NCI-H345 treated with DMSO at 0.1 percent for 48 hours (cell line): ENCODE results near the gene C19orf85.
"Not testable (repeated sequence)": the region's sequence is repeated elsewhere in the genome, so short reads cannot be mapped to it uniquely, and the experiment has no call there.

Source experiments
- DNase-seq: peaks from one replicate; lab custom pipeline; 2025; ENCODE audit not compliant: unreplicated experiment; lab: John Stamatoyannopoulos, UW

C19orf85 gene

DNA sequence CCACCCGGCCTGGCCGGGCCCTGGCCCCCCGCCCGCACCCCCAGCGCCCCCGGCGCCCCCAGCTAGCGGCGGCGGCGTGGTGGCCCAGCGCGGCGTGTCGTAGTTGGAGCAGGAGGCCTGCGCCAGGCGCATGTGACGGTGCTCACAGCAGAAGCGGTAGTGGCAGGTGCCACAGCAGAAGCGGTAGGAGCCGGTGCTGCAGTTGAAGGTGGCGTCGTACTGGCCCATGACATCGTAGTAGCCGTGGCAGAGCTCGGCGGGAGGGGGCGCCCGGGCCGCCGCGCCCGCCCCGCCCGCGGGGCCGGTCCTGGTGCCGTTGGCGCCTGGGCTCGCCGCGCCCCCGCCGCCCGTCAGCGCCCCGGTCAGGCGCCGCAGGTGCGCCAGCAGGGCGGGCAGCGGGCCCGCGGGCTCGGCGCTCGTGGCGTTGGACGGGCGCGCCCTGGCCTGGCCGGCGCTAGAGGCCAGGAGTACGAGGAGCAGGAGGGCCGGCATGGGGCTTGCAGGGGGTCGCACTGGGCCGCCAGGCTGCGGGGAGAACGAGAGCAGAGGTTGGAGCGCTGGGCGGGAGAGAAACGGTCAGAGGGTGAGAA lies 22.1 kb downstream of the C19orf85 start:
- no peak for DNase-seq

DNA sequence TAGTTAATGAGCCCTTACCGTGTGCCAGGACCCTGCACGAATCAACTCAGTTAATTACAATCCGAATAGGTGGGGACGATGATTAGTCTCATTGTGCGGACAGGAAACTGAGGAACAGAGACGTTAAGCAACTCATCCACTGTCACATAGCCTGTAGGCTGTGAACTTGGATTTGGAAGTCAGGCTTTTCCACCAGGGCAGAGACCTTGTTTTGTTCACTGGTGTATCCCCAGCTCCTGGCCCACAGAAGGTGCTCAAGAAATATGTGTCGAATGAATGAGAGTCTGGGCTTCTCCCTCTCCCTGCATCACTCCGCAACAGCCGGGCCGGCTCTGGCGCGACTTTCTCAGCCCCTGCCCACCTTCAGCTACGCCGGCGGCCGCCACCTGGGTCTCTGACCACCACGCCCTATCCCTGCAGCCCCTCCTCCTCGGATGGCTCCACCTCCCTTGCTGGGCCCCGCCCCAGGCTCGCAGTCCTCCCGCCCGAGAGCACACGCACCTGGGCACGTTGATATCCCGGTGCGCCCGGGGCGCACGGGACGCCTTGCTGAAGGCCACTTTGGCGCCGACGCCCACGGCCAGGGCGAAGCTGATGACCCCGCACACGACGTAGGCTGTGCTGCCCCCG lies 22.7 kb downstream of the C19orf85 start:
- DNase-seq, result no peak

DNA sequence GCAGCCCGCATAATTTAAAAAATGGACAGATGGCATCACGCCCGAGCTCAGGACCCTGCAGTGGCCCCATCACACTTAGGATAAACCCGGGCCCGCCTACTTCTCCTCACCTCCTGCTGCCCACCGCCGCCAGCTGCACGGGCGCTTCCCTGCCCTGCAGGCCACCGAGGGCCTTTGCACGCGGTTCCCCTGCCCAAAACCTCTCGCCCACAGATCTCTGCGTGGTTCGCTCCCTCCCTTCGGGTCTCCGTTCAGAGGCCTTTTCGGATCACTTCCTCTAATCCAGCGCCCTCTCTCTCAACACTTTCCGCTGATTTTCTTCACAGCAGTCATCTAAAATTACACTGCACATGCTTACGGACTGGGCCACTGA lies 23.2 kb downstream of the C19orf85 start:
- no peak for DNase-seq

DNA sequence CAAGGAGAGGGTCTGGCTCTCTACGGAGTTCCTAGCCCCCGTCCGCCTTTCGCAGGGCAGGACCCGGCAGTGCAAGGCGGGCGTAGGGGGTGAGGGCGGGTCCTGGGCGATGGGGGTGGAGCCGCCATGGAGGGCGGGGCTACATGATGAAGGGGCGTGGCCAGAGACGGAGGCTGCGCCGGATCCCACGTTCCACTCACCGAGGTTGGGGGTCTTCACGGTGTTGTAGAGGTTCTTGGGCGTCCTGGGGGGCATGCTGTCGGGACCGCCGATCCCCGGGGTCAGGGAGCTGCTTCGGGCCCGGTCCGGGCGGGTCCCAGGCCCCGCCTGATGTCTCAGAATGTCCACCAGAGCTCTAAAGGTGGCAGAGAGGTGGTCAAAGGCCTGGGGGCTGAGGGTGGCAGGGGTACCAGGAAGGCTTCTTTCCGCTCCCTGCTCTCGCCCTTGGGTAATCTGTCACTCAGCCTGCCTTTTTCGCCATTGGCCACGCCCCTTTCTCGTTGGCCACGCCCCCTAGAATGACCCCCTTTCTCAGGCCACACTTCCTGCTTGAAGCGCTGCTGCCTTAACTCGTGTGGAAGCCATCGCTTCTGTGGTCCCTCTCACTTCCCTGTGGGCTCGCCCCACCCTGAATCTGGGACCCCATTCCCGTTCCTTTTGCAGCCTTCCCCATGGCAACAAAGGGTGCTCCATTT lies 24.0 kb downstream of the C19orf85 start:
- DNase-seq, result no peak

DNA sequence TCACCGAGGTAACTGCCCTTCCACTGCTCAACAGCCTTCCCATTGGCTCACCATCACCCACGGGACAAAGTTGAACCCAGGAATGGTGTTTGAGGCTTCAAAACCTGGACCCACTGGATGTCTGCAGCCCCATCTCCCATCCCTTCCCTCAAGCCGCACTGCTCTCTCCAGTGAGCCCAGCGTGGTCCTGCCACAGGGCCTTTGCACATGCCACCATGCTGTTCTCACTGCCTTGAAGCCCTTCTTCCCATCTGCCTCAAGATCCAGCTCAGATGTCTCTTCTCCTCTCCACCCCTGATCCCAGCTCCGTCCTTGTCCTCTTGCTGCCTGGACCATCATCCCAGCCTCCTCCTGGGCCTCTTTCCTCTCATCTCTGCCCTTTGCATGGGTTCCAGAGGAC lies 25.5 kb downstream of the C19orf85 start:
- no peak for DNase-seq

DNA sequence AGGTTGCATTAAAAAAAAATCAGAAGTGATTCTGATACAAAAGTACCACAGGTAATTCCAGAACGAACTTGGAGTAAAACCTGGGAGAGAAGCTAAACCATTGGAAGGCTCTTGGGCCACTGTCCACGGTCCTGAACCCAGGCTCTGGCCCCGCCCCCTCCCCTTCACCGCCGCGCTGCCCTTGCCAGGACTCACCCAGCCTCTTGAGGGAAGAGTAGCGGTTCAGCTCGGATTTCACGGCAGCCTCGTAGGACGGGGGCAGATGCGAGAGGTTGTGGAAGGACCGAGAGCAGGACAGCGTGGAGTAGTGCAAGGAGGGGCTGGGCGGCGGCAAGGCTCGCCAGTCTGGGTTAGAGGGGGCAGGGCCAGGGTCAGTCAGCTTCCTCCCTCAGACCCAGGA lies 27.1 kb downstream of the C19orf85 start:
- DNase-seq, result no peak

DNA sequence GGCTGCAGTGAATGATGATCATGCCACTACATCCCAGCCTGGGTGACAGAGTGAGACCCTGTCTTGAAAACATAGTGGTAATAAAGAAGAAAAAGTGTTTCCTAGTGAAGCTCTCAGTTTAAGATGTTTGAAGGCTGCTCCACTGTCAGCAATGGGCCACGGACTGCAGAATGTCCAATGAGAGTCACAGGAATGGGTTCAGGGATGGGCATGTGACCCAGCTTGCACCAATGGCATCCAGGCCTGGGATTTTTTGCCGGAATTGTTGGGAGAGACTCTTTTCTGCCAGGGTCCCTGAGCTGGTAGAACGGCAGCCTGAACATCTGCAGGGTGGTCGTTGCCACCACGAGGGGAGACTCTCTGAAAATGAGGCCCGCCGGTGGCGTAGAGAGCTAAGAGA lies 27.7 kb downstream of the C19orf85 start:
- DNase-seq, result no peak

DNA sequence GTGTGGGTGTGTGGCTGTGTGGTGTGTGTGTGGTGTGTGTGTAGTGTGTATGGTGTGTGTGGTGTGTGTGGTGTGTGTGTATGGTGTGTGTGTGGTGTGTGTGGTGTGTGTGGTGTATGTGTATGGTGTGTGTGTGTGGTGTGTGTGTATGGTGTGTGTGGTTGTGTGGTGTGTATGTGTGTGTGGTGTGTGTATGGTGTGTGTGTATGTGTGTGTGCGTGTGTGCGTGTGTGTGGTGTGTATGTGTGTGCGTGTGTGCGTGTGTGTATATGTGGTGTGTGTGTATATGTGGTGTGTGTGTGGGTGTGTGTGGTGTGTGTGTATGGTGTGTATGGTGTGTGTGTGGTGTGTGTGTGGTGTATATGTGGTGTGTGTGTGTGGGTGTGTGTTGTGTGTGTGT lies 29.5 kb downstream of the C19orf85 start:
- no peak for DNase-seq

DNA sequence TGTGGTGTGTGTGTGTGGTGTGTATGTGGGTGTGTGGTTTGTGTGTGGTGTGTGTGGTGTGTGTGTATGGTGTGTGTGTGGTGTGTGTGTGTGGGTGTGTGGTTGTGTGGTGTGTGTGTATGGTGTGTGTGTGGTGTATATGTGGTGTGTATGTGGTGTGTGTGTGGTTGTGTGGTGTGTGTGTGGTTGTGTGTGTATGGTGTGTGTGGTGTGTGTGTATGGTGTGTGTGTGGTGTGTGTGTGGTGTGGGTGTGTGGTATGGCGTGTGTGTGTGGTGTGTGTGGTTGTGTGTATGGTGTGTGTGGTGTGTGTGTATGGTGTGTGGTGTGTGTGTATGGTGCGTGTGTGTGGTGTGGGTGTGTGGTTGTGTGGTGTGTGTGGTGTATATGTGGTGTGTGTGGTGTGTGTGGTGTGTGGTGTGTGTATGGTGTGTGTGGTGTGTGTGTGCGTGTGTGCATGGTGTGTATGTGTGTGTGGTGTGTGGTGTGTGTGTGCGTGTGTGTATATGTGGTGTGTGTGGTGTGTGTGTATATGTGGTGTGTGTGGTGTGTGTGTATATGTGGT lies 30.1 kb downstream of the C19orf85 start:
- DNase-seq, result no peak

DNA sequence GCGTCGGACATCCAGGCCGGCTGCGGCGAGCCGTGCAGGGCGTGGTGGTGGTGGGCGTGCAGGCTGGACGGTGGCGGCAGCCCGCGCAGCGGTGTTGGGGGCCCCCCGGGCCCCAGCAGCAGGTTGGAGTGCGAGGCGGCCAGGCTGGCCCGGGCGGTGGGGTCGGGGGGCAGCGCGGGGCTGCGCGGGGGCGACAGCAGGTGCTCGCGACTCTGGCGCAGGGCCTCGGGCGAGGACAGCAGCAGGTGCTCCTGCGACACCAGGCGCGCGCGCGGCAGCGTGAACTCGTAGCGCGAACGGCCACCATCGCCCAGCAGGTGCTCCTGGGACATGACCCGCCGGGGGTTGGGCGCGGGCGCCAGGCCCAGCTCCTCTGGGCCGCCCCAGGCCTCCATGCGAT lies 31.3 kb downstream of the C19orf85 start:
- no peak for DNase-seq

DNA sequence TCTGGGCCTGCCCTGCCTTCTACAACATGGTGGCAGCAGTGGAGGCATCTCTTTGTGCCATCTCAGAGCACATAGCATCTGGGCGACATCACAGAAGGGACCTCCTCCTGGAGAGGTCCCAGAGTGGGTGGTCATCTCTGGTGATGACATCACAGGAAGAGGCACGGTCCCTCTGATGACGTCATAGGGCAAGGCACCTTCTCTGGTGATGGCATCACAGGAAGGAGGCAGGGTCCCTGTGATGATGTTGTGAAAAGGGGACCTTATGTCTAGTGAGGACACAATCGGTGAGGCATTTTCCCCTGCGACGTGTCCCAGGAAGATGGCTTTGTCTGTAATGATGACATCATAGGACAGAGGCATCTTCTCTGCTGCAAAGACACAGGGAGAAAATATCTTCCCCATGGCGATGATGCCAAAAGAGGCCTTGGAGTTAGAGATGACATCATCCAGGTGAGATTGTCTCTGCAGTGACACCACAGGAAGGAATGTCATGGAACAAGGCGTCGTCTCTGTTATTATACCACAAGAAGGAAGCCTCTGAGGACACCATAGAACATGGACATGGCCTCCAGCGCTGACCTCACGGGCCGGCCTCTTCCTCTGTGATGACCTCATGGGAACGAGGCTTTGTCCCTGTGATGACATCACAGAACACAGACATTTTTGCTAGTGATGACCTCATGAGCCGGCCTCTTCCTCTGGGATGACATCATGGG lies 32.2 kb downstream of the C19orf85 start:
- no peak for DNase-seq

DNA sequence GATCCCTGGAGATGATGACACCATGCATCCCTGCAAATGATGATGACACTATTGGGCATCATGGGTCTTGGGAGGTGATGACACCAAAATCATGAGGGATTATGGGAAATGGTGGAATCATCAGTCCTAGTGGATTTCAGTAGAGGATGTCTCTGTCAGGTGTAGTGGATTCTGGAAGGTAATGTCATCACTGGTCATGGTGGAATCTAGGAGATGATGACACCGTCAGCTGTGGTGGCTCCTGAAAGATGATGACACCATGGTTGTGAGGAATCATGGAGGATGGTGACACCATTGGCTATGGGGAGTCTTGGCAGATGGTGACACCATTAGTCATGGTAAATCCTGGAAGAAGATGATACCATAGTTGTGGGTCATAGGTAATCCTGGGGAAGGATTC lies 33.4 kb downstream of the C19orf85 start:
- DNase-seq, result no peak

DNA sequence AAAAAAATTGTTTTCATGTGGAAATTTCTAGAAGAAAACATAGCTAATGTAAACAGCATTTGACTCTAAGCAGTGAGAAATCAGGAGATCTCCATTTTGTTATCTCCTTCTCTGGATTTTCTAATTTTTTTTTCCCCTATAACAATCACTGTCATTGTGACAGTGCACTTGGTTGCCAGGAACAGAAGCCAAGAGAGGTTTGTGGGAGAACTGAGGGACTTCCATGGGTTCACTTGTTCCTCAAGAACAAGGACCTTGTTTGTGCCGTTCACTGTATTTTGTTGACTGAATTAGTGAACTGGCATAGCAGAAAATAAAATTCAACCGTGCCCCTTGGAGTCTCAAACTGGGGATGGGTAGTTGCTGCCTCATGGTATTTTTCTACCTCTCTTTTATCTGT lies 38.5 kb downstream of the C19orf85 start:
- DNase-seq, result no peak

DNA sequence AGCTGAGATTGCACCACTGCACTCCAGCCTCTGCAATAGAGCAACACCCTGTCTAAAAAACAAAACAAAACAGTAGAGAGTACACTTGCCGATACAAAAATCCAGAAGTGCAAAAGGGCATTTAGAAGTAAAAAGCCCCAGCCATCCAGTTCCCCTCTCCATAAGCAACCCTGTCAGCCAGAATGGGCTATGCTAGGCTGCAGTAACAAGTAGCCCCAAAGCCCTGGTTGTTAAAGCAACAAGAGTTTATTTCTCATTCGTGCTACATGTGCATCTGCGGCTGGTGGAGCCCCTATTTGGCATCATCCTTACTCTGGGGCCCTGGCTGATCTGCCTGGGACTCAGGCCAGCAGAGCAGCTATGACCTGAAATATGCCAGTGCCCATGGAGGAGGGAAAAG lies 40.0 kb downstream of the C19orf85 start:
- DNase-seq, result no peak

DNA sequence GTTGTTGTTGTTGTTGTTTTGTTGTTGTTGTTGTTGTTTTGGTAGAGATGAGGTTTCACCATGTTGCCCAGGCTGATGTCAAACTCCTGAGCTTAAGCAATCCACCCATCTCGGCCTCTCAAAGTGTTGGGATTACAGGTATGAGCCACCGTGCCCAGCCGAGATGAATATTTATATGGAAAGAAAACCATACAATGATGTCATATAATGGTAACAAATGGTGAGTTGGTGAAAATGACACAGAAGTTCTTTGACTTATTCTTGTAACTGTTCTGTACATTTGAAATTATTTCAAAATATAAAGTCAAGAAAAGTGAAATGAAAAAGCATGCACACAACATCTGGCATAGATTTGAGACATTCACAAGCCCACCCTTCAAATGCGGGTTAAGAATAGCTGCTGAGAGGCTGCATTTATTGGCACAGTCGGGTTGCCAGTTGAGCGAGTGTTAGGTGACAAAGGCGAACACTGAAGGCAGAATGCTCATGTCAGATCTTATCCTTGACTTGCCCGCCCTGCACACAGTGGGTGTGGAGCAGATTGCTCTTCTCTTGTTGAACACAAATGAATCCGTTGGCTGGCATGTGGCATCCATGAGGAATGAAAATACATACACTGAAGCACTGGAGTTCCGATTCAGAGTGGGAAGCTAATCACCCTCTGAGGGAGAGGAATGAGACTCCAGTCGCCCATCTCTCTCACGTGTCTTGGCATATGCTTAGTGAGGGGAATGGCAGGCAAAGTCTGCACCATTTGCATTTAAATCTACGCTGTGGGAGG lies 41.1 kb downstream of the C19orf85 start:
- DNase-seq, result no peak

DNA sequence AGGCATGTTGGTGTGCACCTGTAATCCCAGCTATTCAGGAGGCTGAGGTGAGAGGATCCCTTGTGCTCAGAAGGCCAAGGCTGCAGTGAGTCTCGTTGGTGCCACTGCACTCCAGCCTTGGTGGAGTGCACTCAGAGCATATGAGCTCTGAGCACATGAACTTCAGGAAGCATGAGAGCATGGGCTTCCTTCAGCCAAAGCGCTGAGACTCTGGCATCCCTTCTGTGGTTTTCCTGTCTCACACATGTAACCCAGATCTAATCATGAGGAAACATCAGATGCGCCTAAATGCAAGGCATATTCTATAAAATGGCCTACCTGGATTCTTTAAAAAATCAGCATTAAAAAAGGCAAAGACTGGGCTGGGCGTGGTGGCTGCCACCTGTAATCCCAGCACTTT lies 43.3 kb downstream of the C19orf85 start:
- not testable (repeated sequence) for DNase-seq

DNA sequence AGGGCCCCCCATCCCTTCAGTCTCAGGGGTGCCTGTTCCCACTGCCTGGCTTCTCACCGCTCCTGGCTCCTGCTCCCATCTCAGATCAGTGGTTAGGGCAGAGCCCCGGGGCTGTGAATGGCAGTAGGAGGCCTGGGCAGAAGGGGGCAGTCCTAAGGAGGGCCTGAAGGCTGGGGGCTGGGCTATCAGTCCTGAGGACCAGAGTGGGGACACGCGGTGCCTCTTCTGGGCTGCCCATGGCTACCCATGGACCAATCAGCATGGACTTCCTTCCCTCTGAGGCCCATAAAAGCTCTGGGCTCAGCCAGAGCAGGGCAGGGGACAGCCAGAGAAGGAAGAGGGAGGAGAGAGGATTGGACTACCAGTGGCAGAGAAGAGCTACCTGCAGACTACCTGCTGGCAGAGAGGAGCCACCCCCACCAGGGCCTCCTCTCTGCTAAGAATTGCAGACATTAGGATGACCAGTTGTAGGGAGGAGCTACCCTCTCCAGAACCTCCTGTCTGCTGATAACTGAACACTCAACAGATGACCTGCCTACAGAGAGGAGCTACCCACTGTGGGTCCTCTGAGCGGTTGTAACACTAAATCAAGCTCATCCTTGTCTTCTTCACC lies 44.8 kb downstream of the C19orf85 start:
- DNase-seq, result no peak

DNA sequence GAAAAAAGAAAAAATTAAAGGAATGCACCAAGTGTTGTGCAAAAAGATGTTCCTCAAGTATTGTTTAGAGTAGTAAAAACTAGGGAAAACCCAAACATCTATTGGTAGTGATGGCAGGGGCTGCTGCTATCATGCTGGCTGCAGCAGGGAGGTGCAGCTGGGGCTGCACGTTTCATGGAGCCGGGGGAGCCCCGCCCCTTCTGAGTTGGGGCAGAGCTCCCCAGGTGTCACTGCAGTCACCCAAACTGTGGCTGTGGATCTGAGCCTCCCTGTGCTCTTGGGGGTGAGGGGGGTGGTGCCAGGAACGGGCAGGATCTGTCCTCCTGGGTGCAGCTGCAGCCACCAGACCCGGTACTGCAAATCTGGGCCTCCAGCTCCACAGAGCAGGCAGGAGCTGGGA lies 45.4 kb downstream of the C19orf85 start:
- no peak for DNase-seq

DNA sequence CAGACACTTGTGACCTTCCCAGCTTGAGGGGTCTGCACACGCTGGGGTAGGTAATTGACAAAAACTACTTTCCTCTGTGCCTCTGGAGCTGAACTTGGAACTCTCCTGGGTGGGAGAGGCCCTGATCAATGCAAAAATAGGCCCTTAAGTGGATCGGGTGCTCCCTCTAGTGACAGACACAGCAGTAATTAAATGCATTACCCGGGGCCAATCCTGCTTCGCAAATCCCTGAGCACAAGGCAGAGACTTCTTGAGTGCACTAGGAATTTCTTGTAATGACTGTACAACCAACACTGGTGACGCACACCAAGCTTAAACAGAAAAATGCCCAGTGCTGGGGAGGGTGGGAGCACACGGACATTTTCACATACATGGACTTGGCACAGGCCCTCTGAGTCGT lies 46.4 kb downstream of the C19orf85 start:
- no peak for DNase-seq
